Pulmonary artery endothelial cell (primary cell): ENCODE data around the gene GCNT2. TPM values are rescaled to one million over a fixed set of nuclear protein-coding genes. Genes with fewer than 3 reads are reported as not detected.
"Not testable (repeated sequence)": the region's sequence is repeated elsewhere in the genome, so short reads cannot be mapped to it uniquely, and the experiment has no call there.

ENCODE experiments used
- DNase-seq: peaks from one replicate; pipeline ENCODE4 v3.0.0-alpha.2; 2011; ENCODE audit warnings: low read depth, low spot score
- total RNA-seq: library from RNA; depleted of rRNA; stranded (reverse); fragments of >200 nt; gene quantifications from 2 replicates; pipeline ENCODE4 v1.2.3, GENCODE V29; 2014

The GCNT2 gene
- total RNA-seq, 1 donor from 2014 or later = 3.1 TPM

DNA sequence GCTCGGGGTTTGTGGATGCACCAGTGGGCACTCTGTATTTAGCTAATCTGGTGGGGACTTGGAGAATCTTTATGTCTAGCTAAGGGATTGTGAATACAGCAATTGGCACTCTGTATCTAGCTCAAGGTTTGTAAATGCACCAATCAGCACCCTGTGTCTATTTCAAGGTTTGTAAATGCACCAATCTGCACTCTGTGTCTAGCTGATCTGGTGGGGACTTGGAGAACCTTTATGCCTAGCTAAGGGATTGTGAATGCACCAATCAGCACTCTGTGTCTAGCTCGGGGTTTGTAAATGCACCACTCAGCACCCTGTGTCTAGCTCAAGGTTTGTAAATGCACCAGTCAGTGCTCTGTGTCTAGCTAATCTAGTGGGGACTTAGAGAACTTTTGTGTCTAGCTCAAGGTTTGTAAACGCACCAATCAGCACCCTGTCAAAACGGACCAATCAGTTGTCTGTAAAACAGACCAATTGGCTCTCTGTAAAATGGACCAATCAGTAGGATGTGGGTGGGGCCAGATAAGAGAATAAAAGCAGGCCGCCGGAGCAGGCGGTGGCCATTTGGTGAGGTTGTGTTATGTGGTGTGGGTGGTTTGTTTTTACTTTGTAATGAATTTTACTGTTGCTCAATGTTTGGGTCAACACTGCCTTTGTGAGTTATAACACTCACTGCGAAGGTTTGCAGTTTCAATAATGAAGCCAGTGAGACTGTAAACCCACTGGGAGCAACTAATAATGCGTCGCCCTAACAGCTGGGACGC, 139.5 kb downstream of the GCNT2 start:
- not testable (repeated sequence) for DNase-seq

DNA sequence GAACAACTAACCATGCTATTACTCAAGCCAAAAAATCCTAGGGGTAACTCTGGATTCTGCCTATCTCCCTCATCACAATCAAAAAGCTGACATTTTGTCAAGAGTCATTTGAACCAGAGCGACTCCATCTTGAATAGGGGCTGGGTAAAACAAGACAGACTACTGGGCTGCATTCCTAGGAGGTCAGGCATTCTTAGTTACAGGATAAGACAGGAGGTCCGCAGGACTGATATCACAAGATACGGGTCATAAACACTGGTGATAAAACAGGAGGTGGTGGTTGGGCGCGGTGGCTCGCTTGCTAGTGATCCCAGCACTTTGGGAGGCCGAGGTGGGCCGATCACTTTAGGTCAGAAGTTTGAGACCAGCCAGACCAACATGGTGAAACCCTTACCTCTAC, 141.1 kb downstream of the GCNT2 start:
- DNase-seq = no peak

DNA sequence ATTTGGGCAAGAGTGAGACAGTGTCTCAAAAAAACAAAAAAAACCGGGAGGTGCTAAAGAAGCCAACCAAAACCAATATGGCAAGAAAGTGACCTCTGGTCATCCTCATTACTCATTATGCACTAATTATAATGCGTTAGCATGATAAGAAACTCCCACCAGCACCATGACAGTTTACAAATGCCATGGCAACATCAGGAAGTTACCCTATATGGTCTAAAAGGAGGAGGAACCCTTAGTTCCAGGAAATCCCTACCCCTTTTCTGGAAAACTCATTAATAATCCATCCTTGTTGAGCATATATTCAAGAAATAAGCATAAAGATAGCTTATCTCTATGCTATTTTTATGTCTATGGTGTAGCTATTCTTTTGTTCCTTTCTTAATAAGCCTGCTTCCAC, 141.6 kb downstream of the GCNT2 start:
- no peak for DNase-seq

DNA sequence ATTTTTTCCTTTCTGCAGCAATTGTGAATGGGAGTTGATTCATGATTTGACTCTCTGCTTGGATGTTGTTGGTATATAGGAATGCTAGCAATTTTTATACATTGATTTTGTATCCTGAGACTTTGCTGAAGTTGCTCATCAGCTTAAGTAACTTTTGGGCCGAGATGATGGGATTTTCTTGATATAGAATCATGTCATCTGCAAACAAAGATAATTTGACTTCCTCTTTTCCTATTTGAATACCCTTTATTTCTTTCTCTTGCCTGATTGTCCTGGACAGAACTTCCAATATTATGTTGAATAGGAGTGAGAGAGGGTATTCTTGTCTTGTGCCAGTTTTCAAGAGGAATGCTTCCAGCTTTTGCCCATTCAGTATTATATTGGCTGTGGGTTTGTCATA, 144.4 kb downstream of the GCNT2 start:
- DNase-seq = not testable (repeated sequence)

DNA sequence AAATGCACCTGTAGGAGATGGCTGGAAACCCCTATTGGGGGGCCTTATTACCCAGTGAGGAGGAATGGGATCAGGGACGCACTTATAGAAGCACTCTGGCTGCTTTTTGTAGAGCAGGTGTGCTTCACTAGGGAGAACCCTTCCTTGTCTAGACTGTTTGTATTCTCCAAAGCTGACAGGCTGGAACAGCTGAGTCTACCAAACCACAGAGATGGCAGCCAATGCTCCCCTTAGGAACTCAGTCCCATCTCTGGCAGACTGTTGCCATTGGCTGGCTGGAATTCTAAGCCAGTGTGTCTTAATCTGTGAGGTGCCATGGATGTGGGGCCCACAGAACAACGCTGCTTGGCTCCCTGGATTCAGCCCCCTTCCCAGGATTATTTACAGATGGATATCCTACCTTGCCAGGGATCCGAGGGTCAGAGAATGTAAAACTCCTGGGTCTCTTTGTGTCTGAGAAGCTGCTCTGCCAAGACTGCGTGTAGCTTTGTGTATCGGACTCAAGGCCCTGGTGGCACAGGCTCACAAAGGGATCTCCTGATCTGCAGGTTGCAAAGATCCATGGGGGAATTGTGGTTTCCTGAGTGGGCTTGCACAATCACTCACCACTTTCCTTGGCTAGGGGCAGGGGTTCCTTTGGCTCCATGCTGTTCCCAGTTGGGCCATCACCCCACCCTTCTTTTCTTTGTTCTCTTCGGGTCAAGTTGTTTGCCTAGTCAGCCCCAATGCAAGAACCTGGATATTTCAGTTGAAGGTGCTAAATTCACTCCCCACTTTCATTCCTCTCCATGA, 147.2 kb downstream of the GCNT2 start:
- no peak for DNase-seq

DNA sequence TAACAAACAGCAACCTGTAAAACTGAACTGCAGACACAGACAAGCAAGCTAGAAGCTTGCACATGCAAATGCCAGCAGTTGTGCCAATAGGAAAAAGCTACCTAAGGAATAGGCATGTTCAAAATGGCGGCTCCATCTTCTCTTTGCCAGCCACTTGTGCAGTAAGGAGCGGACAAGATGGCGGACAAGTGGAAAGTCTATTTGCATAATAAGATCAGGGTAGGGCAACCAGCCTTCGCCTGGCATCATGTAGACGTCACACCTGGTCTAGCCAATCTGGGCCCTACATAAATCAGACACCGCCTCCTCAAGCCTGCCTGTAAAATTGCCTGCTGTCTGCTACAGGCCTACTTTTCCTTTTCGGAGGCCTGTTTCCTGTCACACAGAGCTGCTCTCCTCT, 155.3 kb downstream of the GCNT2 start:
- no peak for DNase-seq

DNA sequence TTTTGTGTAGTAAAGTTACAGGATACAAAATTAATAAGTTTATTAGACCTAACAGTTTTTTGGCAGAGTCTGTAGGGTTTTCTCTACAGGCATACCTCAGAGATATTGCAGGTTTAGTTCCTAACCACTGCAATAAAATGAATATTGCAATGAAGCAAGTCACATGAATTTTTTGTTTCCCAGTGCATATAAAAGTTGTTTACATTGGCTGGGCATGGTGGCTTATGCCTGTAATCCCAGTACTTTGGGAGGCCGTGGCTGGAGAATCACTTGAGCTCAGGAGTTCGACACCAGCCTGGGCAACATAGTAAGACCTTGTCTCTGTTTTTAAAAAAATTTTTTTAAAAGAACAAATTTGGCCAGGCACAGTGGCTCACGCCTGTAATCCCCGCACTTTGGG, 157.3 kb downstream of the GCNT2 start:
- DNase-seq = no peak

Other genes with a start within 250 kb of the GCNT2 start
- 0.78 and 2.1 TPM in 2 replicates for gene TFAP2A, start 106.3 kb upstream of the GCNT2 start, total RNA-seq
- 0.26 TPM in 1 of 2 replicates, not detected in the other for gene C6orf52, start 173.3 kb downstream of the GCNT2 start, total RNA-seq
- gene PAK1IP1, start 173.6 kb downstream of the GCNT2 start, total RNA-seq = 25.3 and 29.6 TPM in 2 replicates
- 61.8 and 99.2 TPM in 2 replicates for gene TMEM14C, start 201.7 kb downstream of the GCNT2 start, total RNA-seq
- gene TMEM14B, start 226.5 kb downstream of the GCNT2 start, total RNA-seq = 50.9 and 83.9 TPM in 2 replicates